ENCODE measurements around the gene FCN1.

DNA sequence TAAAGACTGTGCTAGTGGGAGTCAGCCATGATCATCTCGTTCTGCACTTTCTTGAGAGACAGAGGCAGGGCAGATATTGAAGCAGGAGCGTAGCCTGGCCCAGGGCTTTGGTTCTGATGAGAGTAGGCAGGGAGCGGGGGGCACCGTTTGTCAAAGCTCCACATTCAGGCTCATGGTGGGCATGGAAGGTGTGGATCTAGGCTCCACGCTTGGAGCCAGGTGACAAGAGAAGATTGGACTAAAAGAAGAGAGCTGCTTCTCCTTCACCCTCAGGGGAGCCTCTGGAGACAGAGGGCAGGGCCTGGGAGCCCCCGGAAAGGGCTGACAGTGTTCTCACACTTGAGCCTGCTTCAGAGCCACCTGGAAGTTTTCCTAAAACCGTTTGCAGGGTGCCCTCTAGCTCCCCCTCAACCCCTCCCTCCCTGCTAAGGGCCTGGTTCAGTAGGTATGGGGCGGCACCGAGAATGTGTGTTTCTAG lies 61.8 kb downstream of the FCN1 start:
- TF ChIP-seq CTCF (IDR thresholded peaks at IDR 0.05) (no peak), POLR2A (IDR thresholded peaks at IDR 0.05) (no peak)
